Measurements from ENCODE around the gene PCSK2.

PCSK2 gene

DNA sequence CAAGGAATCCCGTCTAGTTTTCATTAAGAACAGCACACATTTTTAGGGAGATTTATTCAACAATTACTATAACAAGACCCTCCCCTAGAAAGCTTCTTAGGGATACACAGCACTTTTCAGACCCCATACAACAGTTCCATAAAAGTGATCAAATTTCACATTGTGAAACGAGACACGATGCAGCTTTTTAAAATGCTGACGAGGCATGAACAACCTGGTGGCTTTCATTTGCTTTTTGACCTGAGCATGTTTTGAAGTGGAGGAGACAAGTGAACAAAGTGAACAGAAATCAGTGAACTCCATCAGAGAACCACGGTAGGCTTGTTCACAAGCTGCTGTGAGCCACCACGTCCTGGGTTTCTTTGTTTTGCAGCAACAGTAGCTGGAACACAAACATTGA is 112.2 kb downstream of the PCSK2 start:
- no peak for DNase-seq (ENCODE audit: low spot score)

- DNase-seq (ENCODE audit: low spot score): no peak
Measured at GRCh38 chr20:17343091-17343490, 116.3 kb downstream of the PCSK2 start.

DNA sequence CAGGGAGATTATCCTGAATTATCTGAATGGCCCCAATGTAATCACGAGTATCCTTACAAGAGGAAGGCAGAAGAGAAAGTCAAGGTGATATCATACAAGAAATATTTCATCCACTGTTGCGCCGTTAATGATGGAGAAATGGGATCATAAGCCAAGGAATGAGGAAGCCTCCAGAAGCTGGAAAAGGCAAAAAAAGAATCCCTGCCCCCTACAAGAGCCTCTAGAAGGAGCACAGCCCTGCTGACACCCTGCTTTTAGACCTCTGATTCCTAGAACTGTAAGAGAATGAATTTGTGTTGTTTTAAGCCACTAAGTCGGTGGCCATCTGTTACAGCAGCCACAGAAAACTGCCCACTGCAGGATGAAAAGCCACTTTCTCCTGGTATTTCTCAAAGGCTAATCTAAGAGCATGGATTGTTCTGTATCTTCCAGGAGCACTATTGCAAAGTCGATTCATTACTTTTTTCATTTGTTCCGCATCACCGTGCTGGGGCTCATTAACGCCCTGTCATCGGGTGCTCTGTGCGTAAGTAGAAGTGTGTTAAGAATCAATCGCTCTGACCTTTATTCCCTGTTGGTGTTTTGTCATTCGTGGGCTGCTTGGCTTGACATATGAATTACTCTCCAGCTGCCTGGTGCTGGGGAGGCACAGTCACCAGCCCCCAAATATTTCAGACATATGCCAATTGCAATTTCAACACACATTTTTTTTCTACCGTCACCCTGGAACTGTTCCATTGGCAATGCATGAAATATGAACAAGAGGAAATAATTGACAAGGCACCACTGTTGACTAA is 117.0 kb downstream of the PCSK2 start:
- no peak for DNase-seq (ENCODE audit: low spot score)

DNA sequence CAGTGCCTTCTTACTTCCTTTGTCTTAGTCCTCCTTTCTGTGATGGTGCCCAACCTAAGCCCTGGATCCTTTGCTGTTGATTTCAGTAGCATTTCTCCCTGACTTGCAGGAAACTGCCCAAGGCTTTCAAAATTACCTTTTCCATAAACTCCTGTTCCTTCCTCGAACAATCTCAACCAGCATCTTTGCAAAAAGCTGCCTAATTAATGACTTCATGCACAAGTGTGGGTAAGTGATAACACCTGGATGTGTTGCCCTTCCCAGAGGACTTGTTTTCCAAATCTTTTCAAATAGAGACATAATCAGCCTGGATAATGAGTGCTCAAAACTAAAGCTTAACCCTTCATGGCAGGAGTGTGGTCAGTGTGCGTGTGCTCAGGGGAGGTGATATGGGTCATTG is 118.0 kb downstream of the PCSK2 start:
- no peak for DNase-seq (ENCODE audit: low spot score)

GRCh38 chr20:17345321-17345720 is 118.5 kb downstream of the PCSK2 start:
- no peak for DNase-seq (ENCODE audit: low spot score)

GRCh38 chr20:17350321-17350720 is 123.5 kb downstream of the PCSK2 start:
- DNase-seq (ENCODE audit: low spot score): no peak

DNA sequence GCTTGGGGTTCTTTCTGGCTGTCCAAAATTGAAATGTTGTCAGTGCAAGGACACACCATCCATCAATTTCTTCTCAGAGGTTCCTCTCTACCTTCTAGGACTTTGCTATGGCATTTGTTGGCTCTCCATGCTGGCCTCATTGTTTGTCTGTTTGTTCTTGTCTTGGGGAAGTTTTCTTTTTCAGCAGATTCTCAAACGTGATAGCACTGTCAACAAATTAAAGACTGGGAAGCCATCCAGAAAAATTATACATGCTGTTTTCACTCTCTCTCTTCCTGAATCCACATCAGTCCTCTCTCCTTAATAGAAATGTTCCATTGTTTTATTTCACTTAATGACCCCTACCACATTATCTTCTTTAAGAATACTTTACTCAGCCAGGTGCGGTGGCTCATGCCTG is 130.4 kb downstream of the PCSK2 start:
- no peak for DNase-seq (ENCODE audit: low spot score)

- no peak for DNase-seq (ENCODE audit: low spot score)
Measured at GRCh38 chr20:17358854-17359253, 132.0 kb downstream of the PCSK2 start.

- no peak for DNase-seq (ENCODE audit: low spot score)
Measured at GRCh38 chr20:17364681-17365080, 137.8 kb downstream of the PCSK2 start.

- no peak for DNase-seq (ENCODE audit: low spot score)
Measured at GRCh38 chr20:17365831-17366230, 139.0 kb downstream of the PCSK2 start.

GRCh38 chr20:17369506-17369905 is 142.7 kb downstream of the PCSK2 start:
- no peak for DNase-seq (ENCODE audit: low spot score)

DNA sequence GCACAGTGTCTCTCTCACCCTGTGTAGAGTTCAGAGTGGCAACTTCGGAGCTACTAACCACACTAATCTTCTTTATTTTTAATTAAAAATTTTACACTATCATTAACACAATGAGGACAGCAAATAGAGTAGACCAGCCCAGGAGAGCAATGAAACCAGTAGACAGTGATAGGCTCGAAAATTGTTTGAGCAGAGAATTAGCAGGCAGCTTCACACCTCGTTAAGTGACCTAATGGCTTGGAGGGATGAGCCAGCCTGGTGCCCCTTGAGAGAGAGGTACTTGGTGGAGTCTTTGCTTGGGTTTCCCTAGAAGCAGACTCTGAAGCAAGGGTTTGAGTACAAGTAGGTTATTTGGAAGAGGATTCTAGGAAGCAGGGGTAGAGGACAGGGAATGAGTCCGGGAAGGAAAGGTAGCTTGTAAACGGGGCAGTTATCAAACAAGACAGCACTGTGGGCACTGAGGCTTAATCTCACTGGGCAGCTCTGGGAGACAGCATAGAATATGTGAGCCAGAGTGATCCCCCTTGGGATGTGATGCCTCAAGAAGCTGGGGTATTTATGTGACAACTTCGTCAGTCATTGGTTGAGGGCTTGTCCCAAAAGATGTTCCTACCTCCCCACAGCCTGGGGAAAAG is 146.1 kb downstream of the PCSK2 start:
- no peak for DNase-seq (ENCODE audit: low spot score)

DNA sequence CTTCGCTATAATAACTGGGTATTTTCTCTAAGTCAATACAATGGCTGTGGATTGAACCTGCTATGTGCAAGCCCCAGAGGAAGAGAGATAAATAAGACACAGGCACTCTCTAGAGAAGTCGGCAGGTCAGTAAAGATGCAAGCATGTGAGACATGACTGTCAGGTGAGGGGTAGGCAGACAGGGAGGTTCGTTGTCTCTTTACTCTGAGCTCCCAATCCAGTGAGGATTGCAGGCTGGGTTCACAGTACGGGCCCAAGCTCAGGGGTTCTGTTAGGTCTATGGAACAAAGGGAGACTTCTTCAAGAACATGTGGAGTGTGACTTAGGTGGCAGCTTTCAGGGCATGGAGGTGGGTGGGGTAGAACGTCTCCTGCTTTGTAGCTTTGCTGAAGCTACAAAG is 147.2 kb downstream of the PCSK2 start:
- DNase-seq (ENCODE audit: low spot score): no peak

DNA sequence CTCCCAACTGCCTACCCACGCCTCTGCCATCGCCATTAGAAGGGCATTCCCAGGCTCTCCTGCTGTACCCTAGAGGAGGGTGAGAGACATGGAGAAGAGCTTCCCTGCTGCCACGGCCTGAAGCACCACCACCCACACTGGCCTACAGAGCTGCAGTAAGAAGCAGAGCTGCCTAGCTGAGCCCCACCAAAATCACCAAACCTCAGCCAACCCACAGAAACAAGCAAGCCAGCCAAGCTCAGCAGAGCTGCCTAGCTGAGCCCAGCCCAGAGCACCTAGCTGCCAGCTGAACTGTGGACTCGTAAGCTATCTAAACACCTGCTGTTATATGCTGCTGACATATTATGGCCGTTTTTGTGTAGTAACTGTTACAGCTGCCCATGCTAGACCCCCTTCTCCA is 149.2 kb downstream of the PCSK2 start:
- DNase-seq (ENCODE audit: low spot score): no peak

DNA sequence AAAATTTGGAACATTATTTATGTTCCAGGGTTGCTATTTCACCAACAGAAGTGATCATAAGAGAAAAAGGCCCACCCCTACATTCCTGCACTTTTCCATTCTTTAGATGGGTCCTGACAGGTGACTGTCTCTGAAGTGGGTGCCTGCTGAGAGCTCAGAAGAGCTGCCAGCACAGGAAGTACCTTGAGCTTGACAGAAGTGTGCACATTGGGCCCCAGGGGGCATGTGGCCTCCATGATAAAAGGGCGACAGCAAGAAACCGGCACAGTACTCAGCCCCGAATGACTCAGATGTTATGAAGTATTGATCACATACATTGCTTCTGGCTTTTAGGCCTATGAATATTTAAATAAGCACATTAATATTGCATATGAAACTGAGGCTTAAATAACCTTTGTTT is 150.4 kb downstream of the PCSK2 start:
- DNase-seq (ENCODE audit: low spot score): no peak

GRCh38 chr20:17379651-17380050 is 152.8 kb downstream of the PCSK2 start:
- no peak for DNase-seq (ENCODE audit: low spot score)

- no peak for DNase-seq (ENCODE audit: low spot score)
Measured at GRCh38 chr20:17380801-17381200, 154.0 kb downstream of the PCSK2 start.

DNA sequence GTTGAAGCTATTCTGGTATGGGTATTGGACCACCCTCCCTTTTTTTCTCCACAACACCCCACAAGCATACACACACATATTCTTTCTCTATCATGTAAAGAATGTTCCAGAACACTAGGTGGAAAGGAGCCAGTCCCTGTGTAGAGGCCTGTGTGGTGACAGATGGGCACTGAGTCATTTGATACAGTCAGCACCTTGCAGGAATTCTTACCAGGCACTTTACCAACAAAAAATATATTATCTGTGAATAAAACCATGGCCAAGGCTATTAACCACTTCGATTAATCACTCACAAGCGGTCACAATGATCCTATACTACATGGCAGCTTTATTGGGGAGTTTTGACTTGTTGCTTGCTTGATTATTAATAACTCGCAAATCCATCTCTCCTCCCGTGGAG is 154.9 kb downstream of the PCSK2 start:
- DNase-seq (ENCODE audit: low spot score): no peak

- no peak for DNase-seq (ENCODE audit: low spot score)
Measured at GRCh38 chr20:17385798-17386197, 159.0 kb downstream of the PCSK2 start.

GRCh38 chr20:17390655-17391054 is 163.8 kb downstream of the PCSK2 start:
- no peak for DNase-seq (ENCODE audit: low spot score)

- DNase-seq (ENCODE audit: low spot score): no peak
Measured at GRCh38 chr20:17391127-17391771, 164.4 kb downstream of the PCSK2 start.

- no peak for DNase-seq (ENCODE audit: low spot score)
Measured at GRCh38 chr20:17394411-17394810, 167.6 kb downstream of the PCSK2 start.

DNA sequence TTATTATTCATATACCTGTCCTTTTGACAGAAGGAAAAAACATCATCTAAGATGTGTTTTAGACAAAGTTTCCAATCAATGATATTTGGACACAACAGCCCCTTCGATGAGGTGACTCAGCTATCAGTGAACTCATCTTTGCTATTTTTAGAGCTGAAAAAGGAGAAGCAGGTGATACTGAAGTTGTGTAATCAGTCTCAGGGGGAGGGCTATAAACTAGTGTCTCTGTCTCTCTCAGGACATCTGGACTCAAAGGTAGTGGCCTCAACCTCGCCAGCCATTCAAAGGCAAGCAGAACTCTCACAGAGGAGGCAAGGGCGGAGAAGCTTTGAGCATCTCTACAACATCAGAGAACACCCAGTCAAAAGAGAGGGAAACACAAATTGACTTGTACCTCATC is 168.9 kb downstream of the PCSK2 start:
- DNase-seq (ENCODE audit: low spot score): no peak
